IMR-90 (cell line): Measurements from ENCODE around the gene SRPX2. TPM values are rescaled to one million over a fixed set of nuclear protein-coding genes. Genes with fewer than 3 reads are reported as not detected.

Experiments
- ATAC-seq: fragments of 200-7000 bp; cut with Tn5 transposase; 2 replicates; pipeline ENCODE4 v1.9.1; 2020; ENCODE audit warnings: low read depth, mild to moderate bottlenecking, moderate library complexity
- BruUV-seq: library from RNA; stranded (reverse); fragments of 400-500 nt; replicated peaks from 2 replicates; lab custom pipeline; 2021; lab: Mats Ljungman, UMichigan
- CTCF ChIA-PET: fragments of 300-600 bp; formaldehyde crosslinking; extraction: SDS; loops from one replicate; lab custom pipeline; 2021; ENCODE audit warnings: antibody characterized with exemption; lab: Yijun Ruan, JAX
- POLR2A ChIA-PET: fragments of 300-600 bp; sonication (Branson Sonifier 250); formaldehyde crosslinking; loops from one replicate; lab custom pipeline; 2022; ENCODE audit warnings: antibody characterized with exemption; ENCODE audit not compliant: unreplicated experiment; lab: Charles Lee
- DNase-seq: peaks from one replicate; pipeline ENCODE4 v3.0.0; 2013
- H2AFZ ChIP-seq: replicated peaks from 2 replicates; pipeline ENCODE3; 2013; ENCODE audit warnings: low read length, mild to moderate bottlenecking; ENCODE audit not compliant: poor library complexity
- H2AK5ac ChIP-seq: 2 replicates; pipeline ENCODE4 v1.6.1; 2013; ENCODE audit warnings: low read depth, low read length, inconsistent platforms
- H2AK9ac ChIP-seq: replicated peaks from 2 replicates; pipeline ENCODE3; 2013; ENCODE audit warnings: mild to moderate bottlenecking, low read depth, low read length, moderate library complexity; ENCODE audit not compliant: poor library complexity
- H2BK120ac ChIP-seq: 2 replicates; pipeline ENCODE4 v1.6.1; 2013; ENCODE audit warnings: low read depth, low read length, inconsistent platforms
- H2BK15ac ChIP-seq: 3 replicates; pipeline ENCODE4 v1.6.1; 2013; ENCODE audit warnings: low read depth, low read length, inconsistent platforms
- H2BK20ac ChIP-seq: 2 replicates; pipeline ENCODE4 v1.6.1; 2013; ENCODE audit warnings: low read depth, mild to moderate bottlenecking, inconsistent platforms, low read length, moderate library complexity
- H2BK5ac ChIP-seq: 2 replicates; pipeline ENCODE4 v1.6.1; 2013; ENCODE audit warnings: mild to moderate bottlenecking, low read depth, low read length, inconsistent platforms; ENCODE audit not compliant: poor library complexity, severe bottlenecking
- H3K14ac ChIP-seq: replicated peaks from 2 replicates; pipeline ENCODE4 v1.6.1; 2013; ENCODE audit warnings: low read depth, low read length, inconsistent platforms
- H3K18ac ChIP-seq: 2 replicates; pipeline ENCODE4 v1.6.1; 2013; ENCODE audit warnings: low read depth, low read length, control low read depth
- H3K23ac ChIP-seq: 2 replicates; pipeline ENCODE4 v1.6.1; 2013; ENCODE audit warnings: low read depth, low read length, inconsistent platforms
- H3K27ac ChIP-seq: 2 replicates; pipeline ENCODE4 v1.5.1; 2013; ENCODE audit warnings: mild to moderate bottlenecking, control low read depth, low read length; ENCODE audit not compliant: insufficient read depth
- H3K27me3 ChIP-seq: 2 replicates; pipeline ENCODE4 v1.6.1; 2013; ENCODE audit warnings: low read length; ENCODE audit not compliant: control insufficient read depth, insufficient read depth
- H3K36me3 ChIP-seq: 2 replicates; pipeline ENCODE4 v1.6.1; 2013; ENCODE audit warnings: low read length, mixed read lengths; ENCODE audit not compliant: control insufficient read depth, insufficient read depth
- H3K4ac ChIP-seq: 2 replicates; pipeline ENCODE4 v1.6.1; 2013; ENCODE audit warnings: low read depth, low read length, inconsistent platforms
- H3K4me1 ChIP-seq: 2 replicates; pipeline ENCODE4 v1.6.1; 2013; ENCODE audit warnings: low read length, mixed read lengths; ENCODE audit not compliant: control insufficient read depth, insufficient read depth
- H3K4me2 ChIP-seq: 2 replicates; pipeline ENCODE4 v1.6.1; 2013; ENCODE audit warnings: low read depth, mild to moderate bottlenecking, control low read depth, low read length, moderate library complexity
- H3K4me3 ChIP-seq: 2 replicates; pipeline ENCODE4 v1.5.1; 2013; ENCODE audit warnings: low read depth, mild to moderate bottlenecking, control low read depth, low read length, moderate library complexity; ENCODE audit not compliant: insufficient read depth
- H3K56ac ChIP-seq: 2 replicates; pipeline ENCODE4 v1.6.1; 2013; ENCODE audit warnings: low read length, inconsistent platforms; ENCODE audit not compliant: insufficient read depth; ENCODE audit errors: extremely low read depth
- H3K79me1 ChIP-seq, 2 experiments: 2 replicates each; pipeline ENCODE4 v1.6.1; 2013; ENCODE audit warnings: low read length in 2 of 2, inconsistent platforms in 1 of 2, low read depth in 1 of 2
- H3K9ac ChIP-seq: 2 replicates; pipeline ENCODE4 v1.6.1; 2013; ENCODE audit warnings: low read depth, low read length, control low read depth
- H3K9me1 ChIP-seq: 2 replicates; pipeline ENCODE4 v1.6.1; 2013; ENCODE audit warnings: low read length, inconsistent platforms; ENCODE audit not compliant: insufficient read depth
- H3K9me3 ChIP-seq: 2 replicates; pipeline ENCODE4 v1.6.1; 2013; ENCODE audit warnings: low read length; ENCODE audit not compliant: control insufficient read depth, insufficient read depth
- H4K20me1 ChIP-seq: 2 replicates; pipeline ENCODE4 v1.6.1; 2013; ENCODE audit warnings: low read length, inconsistent platforms; ENCODE audit not compliant: insufficient read depth
- H4K5ac ChIP-seq: 2 replicates; pipeline ENCODE4 v1.6.1; 2013; ENCODE audit warnings: mild to moderate bottlenecking, low read depth, low read length, control low read depth
- H4K8ac ChIP-seq, 2 experiments: 2 replicates each; pipeline ENCODE4 v1.6.1; 2013; ENCODE audit warnings: low read depth in 2 of 2, low read length in 2 of 2, control low read depth in 1 of 2, inconsistent platforms in 1 of 2
- H4K91ac ChIP-seq: 2 replicates; pipeline ENCODE4 v1.6.1; 2013; ENCODE audit warnings: low read depth, low read length, inconsistent platforms; ENCODE audit not compliant: insufficient read depth
- MXI1 ChIP-seq: IDR thresholded peaks from 2 replicates; pipeline ENCODE4 v1.6.1; 2012; ENCODE audit warnings: low read depth, mild to moderate bottlenecking, low read length, moderate library complexity, borderline replicate concordance
- RCOR1 ChIP-seq: IDR thresholded peaks from 2 replicates; pipeline ENCODE4 v1.6.1; 2012; ENCODE audit warnings: mild to moderate bottlenecking, low read length, improper control_type of control experiment; ENCODE audit not compliant: insufficient replicate concordance
- WGBS, 2 experiments: methylation state at CpG; one replicate each; pipeline versions ENCODE4 v1.1.5 to v1.1.7; 2013; ENCODE audit warnings: missing lambda C conversion rate in 2 of 2; ENCODE audit not compliant: insufficient read length in 1 of 2; ENCODE audit errors: extremely low coverage in 2 of 2; 5-methylcytosine and 5-hydroxymethylcytosine counted together
- dilution Hi-C: fragments of 300-500 bp; cut with HindIII; formaldehyde crosslinking; loops from one replicate; pipeline ENCODE4 v1.14.3; 2018; ENCODE audit warnings: low sequenced_read_pairs; ENCODE audit not compliant: unreplicated experiment
- in situ Hi-C: fragments of 300-500 bp; cut with MboI; formaldehyde crosslinking; loops from 3 replicates; pipeline ENCODE4 v1.14.3; 2019; ENCODE audit warnings: low sequenced_read_pairs, inconsistent platforms, mixed read lengths
- intact Hi-C: fragments of 100-400 bp; cut with micrococcal nuclease; formaldehyde crosslinking; loops from 2 replicates; pipeline ENCODE4 v1.10.0; 2022
- polyA plus RNA-seq, 3 experiments: library from polyadenylated mRNA; depleted of rRNA; stranded (reverse); fragments of >200 nt; gene quantifications; 2 replicates each; pipeline ENCODE4 v1.2.3, GENCODE V29; 2012; ENCODE audit warnings: low replicate concordance in 1 of 3
- total RNA-seq: library from RNA; depleted of rRNA; stranded (reverse); fragments of >200 nt; gene quantifications from 2 replicates; pipeline ENCODE4 v1.2.3, GENCODE V29; 2012

The SRPX2 gene
- total and polyA plus RNA-seq, 2 of the 4 experiments (the other 2 are of a cell fraction) = 20.6 to 43.1 TPM

GRCh38 chrX:100642290-100642689, 1.7 kb upstream of the SRPX2 start:
- WGBS, 2 experiments = 100% methylated on average over 1 of the region's 3 CpGs; no CpG with 5 or more reads in 1 of the 2 experiments
- dilution Hi-C loops = no loop called here
- H3K4me2 ChIP-seq = no peak overlapping the region
- H2AK9ac ChIP-seq = no peak overlapping the region
- no TSS peak for BruUV-seq
- H3K23ac ChIP-seq = no peak overlapping the region
- H3K27ac ChIP-seq = no peak overlapping the region
- no peaks in the 10 kb centered on the region for H4K20me1 ChIP-seq
- no peak overlapping the region; the same call in 1 of the 2 replicates for H4K91ac ChIP-seq
- H3K4ac ChIP-seq = 0 out of 2 replicates have a peak overlapping the region, but pooled peaks have one; percentile 9
- intact Hi-C loops = no loop called here
- H3K18ac ChIP-seq = no peak overlapping the region
- TF ChIP-seq MXI1 (no peak), RCOR1 (no peak)
- H2BK15ac ChIP-seq = no peak overlapping the region
- H2BK120ac ChIP-seq = 0 out of 2 replicates have a peak overlapping the region, but pooled peaks have one; percentile 33
- peaks cover 0 to 11% of the 10 kb centered on the region in 2 experiments; a peak in 2 of 4 replicates for H3K79me1 ChIP-seq
- peaks cover 8% of the 10 kb centered on the region for H3K4me1 ChIP-seq
- DNase-seq (no peak), ATAC-seq (no peak)
- H2AFZ ChIP-seq = no peak overlapping the region
- peak overlapping the region; percentile 37; the same call in 1 of the 2 replicates for H4K5ac ChIP-seq
- H2BK5ac ChIP-seq = no peak overlapping the region
- ChIA-PET CTCF (no interaction called here), POLR2A (no interaction called here)
- H2AK5ac ChIP-seq = no peak overlapping the region
- H3K9me1 ChIP-seq = peaks cover 5% of the 10 kb centered on the region
- no peaks in the 10 kb centered on the region for H3K9me3 ChIP-seq
- no peak overlapping the region for H4K8ac ChIP-seq
- peaks cover 2% of the 10 kb centered on the region; the same call in 1 of the 2 replicates for H3K27me3 ChIP-seq
- no peak overlapping the region for H3K9ac ChIP-seq
- H3K14ac ChIP-seq = no peak overlapping the region
- no peak overlapping the region for H3K56ac ChIP-seq
- no peak overlapping the region for H3K4me3 ChIP-seq
- in situ Hi-C loops = no loop called here
- H2BK20ac ChIP-seq = no peak overlapping the region
- H3K36me3 ChIP-seq = no peaks in the 10 kb centered on the region
